HG03469 (cell line): ENCODE data around the gene BFAR.
"Not testable (repeated sequence)": the region's sequence is repeated elsewhere in the genome, so short reads cannot be mapped to it uniquely, and the experiment has no call there.

Experiments
- ATAC-seq: cut with Tn5 transposase; IDR thresholded peaks from one replicate; pipeline ENCODE4 v1.9.1; 2021; ENCODE audit warnings: mild to moderate bottlenecking, moderate library complexity, moderate number of reproducible peaks; ENCODE audit not compliant: unreplicated experiment

BFAR gene

DNA sequence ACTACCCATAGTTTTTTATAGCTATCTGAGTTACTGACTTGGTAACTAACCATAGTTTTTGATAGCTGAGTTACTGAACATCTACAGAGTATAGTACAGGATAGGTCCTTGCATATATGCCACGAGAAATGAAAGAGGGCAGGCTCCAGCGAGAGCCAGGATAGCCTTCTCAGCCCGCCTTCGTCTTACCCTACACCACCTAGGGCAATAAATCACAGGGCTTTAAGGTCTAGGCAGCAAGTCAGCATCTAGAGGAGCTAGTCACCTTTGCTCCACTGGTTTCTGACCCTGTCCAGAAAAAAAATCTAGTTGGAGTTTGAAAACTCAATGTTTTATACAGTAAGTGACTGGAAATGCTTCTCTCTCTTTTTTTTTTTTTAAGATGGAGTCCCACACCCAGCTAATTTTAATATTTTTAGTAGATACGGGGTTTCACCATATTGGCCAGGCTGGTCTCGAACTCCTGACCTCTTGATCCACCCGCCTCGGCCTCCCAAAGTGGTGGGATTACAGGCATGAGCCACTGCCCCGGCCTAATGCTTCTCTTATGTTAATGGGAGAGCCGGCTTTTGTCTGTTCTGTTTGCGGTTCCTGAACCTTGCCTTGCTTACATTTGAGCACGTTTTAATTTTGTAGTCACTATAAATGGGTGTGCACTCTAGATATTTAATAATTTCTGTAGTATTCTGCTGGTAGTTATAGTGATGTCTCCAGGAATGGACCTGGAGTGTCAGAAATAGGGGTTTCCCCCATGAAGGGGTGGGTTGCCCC lies 2.8 kb downstream of the BFAR start:
- no peak for ATAC-seq

DNA sequence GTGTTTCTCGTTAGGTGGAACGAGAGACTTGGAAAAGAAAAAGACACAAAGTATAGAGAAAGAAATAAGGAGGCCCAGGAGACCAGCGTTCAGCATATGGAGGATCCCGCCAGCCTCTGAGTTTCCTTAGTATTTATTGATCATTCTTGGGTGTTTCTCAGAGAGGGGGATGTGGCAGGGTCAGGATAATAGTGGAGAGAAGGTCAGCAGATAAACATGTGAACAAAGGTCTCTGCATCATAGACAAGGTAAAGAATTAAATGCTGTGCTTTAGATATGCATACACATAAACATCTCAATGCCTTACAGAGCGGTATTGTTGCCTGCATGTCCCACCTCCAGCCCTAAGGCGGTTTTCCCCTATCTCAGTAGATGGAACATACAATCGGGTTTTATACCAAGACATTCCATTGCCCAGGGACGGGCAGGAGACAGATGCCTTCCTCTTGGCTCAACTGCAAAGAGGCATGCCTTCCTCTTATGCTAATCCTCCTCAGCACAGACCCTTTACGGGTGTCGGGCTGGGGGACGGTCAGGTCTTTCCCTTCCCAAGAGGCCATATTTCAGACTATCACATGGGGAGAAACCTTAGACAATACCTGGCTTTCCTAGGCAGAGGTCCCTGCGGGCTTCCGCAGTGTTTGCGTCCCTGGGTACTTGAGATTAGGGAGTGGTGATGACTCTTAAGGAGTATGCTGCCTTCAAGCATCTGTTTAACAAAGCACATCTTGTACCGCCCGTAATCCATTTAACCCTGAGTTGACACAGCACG lies 3.6 kb downstream of the BFAR start:
- ATAC-seq = not testable (repeated sequence)

- not testable (repeated sequence) for ATAC-seq
Measured at GRCh38 chr16:14636951-14637240, 4.1 kb downstream of the BFAR start.

DNA sequence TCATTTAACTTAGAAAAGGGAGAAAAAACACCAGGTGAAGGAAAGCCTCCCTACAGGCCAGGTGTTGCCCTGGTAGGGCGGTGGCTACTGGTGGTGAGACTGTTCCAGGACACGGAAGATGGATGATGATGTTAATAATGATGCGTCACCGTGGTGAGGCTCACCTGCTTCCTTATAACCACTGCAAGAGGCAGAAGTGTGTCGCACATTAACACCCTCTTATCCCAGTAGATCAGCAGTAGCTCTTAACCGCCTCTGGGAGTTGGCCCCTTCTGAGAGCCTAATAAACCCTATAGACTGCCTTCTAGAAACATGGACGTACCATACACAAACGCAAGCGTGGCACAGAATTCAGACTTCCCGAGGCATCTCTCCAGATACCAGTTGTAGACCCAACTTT lies 7.8 kb downstream of the BFAR start:
- ATAC-seq = no peak

DNA sequence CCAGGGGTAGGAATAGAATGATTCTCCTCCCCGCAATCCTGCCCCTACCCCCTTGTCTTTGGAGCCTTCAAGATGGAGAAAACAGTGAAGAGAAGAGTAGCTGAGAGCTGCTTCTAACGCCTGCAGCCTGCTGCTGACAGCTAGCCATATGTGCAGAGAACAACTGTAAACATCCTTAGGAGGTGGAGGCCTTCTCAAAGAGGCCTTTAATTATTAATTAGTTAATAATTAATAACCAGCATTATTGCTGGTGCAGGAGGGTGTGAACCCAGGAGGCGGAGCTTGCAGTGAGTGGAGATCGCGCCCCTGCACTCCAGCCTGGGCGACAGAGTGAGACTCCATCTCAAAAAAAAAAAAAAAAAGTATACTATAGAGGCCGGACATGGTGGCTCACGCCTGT lies 8.5 kb downstream of the BFAR start:
- ATAC-seq = no peak

- ATAC-seq = no peak
Measured at GRCh38 chr16:14641926-14642325, 9.2 kb downstream of the BFAR start.

DNA sequence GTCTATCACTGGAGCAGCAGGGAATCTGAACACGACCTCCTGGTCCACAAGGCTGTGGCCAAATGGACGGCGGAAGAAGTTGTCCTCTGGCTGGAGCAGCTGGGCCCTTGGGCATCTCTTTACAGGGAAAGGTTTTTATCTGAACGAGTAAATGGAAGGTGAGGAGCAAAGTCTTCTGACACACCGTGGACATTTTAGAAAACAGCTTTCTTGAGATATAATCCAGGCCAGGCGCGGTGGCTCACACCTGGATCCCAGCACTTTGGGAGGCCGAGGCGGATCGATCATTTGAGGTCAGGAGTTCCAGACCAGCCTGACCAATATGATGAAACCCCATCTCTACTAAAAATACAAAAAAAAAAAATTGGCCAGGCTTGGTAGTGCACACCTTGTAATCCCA lies 17.1 kb downstream of the BFAR start:
- no peak for ATAC-seq

GRCh38 chr16:14650629-14651028 lies 17.9 kb downstream of the BFAR start:
- no peak for ATAC-seq

DNA sequence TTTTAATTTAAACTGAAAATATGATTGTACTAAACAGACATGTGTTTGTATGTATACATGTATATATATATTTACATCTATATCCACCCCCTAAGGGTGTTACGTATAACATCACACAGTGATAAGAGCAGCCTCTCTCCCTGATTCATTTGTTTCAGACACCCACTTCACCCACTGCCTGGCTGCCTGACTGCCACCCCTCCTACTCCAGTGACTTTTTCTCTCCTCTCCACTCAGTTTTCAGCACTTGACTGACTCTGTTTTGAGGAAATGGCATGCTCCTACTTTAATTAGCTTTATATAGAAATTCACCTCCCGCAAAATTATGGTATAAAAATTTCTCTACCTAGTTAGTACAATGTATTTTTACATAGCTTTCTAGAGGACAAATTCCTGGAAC lies 20.0 kb downstream of the BFAR start:
- ATAC-seq = no peak

DNA sequence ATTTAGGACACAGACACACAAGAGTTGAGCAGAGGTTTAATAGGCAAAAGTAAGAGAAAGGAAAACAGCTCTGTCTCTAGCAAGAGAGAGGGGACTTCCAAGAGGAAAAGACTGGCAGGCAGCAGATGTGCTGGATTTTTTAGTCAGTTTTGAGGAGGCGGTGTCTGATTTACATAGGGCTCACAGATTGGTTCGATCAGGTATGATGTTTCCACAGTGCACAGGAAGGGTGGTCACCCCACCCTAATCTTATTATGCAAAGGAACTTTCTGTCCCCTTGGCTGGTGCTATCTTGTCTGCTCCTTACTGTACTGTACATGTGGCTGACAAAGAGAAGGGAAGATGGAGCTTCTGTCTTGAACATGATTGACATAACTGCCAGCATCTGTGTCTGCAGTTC lies 25.3 kb downstream of the BFAR start:
- ATAC-seq = peak; percentile 58

DNA sequence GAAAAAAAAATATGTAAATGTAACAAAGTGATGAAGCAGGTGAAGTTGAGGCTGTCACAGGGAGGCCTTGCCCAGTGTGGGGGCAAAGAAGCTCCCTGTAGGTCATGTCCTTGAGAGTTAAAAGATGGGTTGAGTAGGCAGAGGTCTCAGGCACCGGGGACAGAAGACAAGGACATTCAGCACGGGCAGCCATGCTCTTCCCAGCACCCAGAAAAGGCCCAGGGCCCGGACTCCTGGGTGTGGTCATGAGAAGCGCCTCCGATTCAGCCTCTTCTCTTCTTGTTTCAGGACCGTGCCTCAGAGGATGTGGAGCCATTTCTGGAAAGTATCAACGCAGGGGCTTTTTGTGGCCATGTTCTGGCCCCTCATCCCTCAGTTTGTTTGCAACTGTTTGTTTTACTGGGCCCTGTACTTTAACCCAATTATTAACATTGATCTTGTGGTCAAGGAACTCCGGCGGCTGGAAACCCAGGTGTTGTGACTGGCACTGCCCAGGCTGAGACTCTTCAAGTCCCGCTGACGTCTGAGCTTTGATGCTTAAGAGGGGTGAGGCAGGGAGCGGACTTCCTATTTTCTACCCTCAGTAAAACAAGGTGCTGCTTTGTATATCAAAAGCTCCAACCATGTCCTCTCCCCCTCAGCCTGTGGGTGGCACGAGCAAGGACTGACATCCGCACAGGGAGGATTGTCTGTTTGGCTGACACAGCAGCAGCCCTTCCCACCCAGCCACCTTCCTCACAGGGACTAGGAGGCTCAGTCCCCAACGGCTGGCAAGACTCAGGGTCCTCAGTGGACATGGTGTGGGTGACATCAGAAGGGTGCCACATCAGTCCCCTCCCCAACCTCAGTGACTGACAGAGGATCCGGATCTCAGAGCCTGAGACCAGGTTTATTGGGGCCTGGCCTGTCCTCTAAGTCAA lies 34.9 kb downstream of the BFAR start:
- ATAC-seq = no peak

- no peak for ATAC-seq
Measured at GRCh38 chr16:14668556-14669223, 35.9 kb downstream of the BFAR start.

DNA sequence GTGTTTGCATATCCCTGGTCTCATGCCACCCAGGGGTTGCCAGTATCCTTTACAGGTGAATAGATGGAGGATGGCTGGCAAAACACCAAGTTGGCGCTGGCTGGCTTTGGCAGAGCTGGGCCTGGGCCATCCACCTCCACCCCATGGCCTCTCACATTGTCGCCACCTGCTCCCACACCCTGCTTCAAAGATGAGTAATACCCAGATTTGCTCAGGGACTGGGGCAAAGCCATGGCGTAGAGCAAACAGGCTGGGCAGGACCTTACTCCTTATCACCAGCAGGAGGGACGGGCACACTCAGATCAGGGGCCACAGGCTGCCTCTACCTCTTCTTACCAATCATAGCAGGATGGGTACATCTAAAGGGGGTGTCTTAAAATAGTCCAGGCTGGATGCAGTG lies 37.0 kb downstream of the BFAR start:
- ATAC-seq = no peak

DNA sequence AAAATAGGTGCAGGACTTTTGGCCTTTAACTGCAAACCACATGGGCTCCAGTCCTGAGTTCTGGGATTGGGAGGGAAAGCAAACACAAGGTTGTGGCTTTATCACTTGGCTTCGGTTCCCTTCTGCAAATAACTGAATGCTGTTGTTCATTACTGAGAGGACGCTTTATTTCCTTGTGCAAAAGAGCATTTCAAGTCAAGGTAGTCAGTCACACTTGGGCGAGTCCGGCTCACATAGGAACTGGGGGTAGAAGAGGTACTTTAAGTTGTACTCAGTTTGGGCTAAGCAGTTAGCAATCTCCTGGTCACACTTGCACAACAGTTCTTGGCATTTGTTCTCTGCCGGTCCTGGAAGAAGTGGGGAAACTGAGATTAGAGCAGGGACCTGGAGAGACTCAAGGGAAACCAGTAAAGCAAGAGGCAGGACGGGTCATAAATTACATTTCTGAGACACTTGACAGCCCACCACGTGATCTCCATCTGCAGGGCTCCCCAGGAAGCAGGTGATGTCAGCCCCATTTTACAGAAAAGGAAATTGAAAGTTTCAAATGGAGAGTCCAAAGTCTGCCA lies 39.7 kb downstream of the BFAR start:
- no peak for ATAC-seq

DNA sequence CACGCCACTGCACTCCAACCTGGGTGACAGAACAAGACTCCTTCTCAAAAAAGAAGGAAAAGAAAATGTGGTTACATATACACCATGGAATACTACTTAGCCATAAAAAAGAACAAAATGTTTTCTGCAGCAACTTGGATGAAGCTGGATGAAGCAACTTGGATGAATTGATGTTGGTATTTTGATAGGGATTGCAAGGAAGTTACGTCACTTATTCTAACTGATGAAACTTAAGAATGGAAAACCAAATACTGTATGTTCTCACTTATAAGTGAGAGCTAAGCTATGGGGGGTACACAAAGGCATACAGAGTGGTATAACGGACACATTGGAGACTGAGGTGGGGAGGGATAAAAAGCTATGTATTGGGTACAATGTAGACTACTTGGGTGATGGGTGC lies 43.9 kb downstream of the BFAR start:
- no peak for ATAC-seq

DNA sequence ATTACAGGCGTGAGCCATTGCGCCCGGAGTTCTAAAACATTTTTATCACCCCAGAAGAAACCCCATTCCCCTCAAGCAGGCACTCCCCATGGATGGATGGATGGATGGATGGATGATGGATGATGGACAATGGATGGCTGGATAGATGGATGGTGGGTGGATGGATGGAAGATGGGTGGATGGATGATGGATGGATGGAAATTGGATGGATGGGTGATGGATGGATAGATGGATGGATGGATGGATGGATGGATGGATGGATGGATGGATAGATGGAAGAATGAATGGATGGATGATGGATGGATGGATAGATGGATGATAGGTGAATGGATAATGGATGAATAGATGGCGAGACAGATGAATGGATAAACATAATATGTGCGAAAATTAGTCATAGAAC lies 44.9 kb downstream of the BFAR start:
- no peak for ATAC-seq

DNA sequence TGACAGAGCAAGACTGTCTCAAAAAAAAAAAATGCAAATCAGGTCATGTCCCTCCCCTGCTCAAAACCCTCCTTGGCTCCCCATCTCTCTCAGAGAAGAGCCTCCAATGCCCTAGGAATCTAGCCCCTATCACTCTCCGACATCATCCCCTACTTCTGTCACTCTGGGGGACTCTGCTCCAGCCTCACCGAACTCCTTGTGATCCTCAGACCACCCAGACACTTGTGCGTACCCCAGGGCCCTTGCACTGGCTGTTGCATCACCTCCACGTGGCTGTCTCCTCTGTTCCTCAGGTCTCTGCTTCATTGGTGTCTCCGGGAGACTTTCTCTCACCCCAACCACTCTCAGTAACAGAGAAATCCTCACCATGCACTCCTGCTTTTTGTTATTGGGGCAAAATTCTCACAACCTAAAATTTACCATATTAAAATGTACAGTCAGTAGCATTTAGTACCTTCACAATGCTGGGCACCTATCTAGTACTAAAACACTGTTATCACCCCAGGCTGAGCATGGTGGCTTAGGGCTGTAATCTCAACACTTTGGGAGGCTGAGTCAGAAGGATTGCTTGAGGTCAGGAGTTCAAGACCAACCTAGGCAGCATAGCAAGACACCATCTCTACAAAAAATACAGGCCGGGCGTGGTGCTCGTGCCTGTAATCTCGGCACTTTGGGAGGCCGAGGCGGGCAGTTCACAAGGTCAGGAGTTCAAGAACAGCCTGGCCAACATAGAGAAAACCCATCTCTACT lies 46.2 kb downstream of the BFAR start:
- ATAC-seq = no peak

GRCh38 chr16:14680396-14680795 lies 47.6 kb downstream of the BFAR start:
- ATAC-seq = not testable (repeated sequence)

GRCh38 chr16:14681115-14681514 lies 48.4 kb downstream of the BFAR start:
- no peak for ATAC-seq

DNA sequence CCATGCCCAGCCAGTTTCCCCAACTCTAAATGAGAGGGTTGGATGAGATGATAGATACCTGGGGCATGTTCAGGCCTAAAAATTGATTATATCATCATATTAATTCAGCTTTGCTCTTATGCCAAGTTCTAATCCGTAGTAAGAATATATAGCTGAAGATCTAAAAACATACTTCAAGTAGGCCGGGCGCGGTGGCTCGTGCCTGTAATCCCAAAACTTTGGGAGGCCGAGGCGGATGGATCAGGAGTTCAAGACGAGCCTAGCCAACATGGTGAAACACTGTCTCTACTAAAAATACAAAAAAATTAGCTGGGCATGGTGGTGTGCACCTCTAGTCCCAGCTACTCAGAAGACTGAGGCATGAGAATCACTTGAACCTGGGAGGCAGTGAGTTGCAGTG lies 49.4 kb downstream of the BFAR start:
- ATAC-seq = no peak
